Spleen (tissue), 7 donors: Measurements from ENCODE around the gene VWF.

Experiments
- POLR2A ChIP-seq, 3 donors: fragments of 450-650 bp; IDR thresholded peaks; one replicate each; pipeline ENCODE4 v1.5.1; 2017; ENCODE audit warnings: antibody characterized with exemption in 3 of 3, mild to moderate bottlenecking in 1 of 3
- TF ChIP-seq, protein P1 (sequence below), 11 experiments: fragments of 200-600 bp in 7 of 11; fragments of 450-650 bp in 4 of 11; sonication (generic) in 4 of 11; IDR thresholded peaks in 8 of 11; conservative IDR thresholded peaks in 3 of 11; 1 replicate in 7 of 11; 2 replicates in 4 of 11; pipeline versions ENCODE4 v1.4.0 to v1.8.0; 2016 to 2021; ENCODE audit warnings: antibody characterized with exemption in 11 of 11, inconsistent platforms in 4 of 11, mild to moderate bottlenecking in 1 of 11
- donor health status: DM: no; HTN: no; CAD: no; lungs with moderate emphysema.
- donor health status: DM: no; HTN: no; CAD: no.
- donor health status: DM: no; HTN: no; CAD: no.

GRCh38 chr12:5945071-5946008, 179.1 kb downstream of the VWF start, which contains the start of gene ANO2:
- TF ChIP-seq, protein P1, sequence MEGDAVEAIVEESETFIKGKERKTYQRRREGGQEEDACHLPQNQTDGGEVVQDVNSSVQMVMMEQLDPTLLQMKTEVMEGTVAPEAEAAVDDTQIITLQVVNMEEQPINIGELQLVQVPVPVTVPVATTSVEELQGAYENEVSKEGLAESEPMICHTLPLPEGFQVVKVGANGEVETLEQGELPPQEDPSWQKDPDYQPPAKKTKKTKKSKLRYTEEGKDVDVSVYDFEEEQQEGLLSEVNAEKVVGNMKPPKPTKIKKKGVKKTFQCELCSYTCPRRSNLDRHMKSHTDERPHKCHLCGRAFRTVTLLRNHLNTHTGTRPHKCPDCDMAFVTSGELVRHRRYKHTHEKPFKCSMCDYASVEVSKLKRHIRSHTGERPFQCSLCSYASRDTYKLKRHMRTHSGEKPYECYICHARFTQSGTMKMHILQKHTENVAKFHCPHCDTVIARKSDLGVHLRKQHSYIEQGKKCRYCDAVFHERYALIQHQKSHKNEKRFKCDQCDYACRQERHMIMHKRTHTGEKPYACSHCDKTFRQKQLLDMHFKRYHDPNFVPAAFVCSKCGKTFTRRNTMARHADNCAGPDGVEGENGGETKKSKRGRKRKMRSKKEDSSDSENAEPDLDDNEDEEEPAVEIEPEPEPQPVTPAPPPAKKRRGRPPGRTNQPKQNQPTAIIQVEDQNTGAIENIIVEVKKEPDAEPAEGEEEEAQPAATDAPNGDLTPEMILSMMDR (IDR thresholded peaks at IDR 0.05 in 8 of 11, conservative IDR thresholded peaks at IDR 0.05 in 3 of 11), result no peak
- no peak for TF ChIP-seq POLR2A (IDR thresholded peaks at IDR 0.05)
